ENCODE measurements around the gene TYW1. TPM values are rescaled to one million over a fixed set of nuclear protein-coding genes. Genes with fewer than 3 reads are reported as not detected.
"Not testable (repeated sequence)": the region's sequence is repeated elsewhere in the genome, so short reads cannot be mapped to it uniquely, and the experiment has no call there.

The TYW1 gene
- total and polyA plus RNA-seq, 9 donors = 13.2 to 16.3 (median 14.6) TPM

GRCh38 chr7:66958538-66959350 is 37.9 kb upstream of the TYW1 start:
- H3K4me3 ChIP-seq (ENCODE audit: low read length) = no peak overlapping the region
- no peak for DNase-seq
- H3K27me3 ChIP-seq (ENCODE audit: control insufficient read depth, insufficient read depth, low read length) = no peaks in the 10 kb centered on the region
- H3K4me1 ChIP-seq (ENCODE audit: control insufficient read depth, insufficient read depth, low read length) = peaks cover 3% of the 10 kb centered on the region
- WGBS (ENCODE audit: insufficient coverage) = 83% methylated on average over 13 of the region's 17 CpGs
- no peaks in the 10 kb centered on the region for H3K9me3 ChIP-seq (replicated peaks; ENCODE audit: control insufficient read depth, low read depth, low read length)
- no peak overlapping the region for H3K27ac ChIP-seq (ENCODE audit: low read length)
- peaks cover 51% of the 10 kb centered on the region for H3K36me3 ChIP-seq (ENCODE audit: control insufficient read depth, insufficient read depth, low read length)

GRCh38 chr7:66960192-66960591 is 36.4 kb upstream of the TYW1 start:
- Histone ChIP-seq H3K36me3 (ENCODE audit: control insufficient read depth, insufficient read depth, low read length) (peaks cover 41% of the 10 kb centered on the region), H3K27ac (ENCODE audit: low read length) (no peak overlapping the region), H3K27me3 (ENCODE audit: control insufficient read depth, insufficient read depth, low read length) (no peaks in the 10 kb centered on the region), H3K4me1 (ENCODE audit: control insufficient read depth, insufficient read depth, low read length) (peaks cover 3% of the 10 kb centered on the region), H3K9me3 (replicated peaks; ENCODE audit: control insufficient read depth, low read depth, low read length) (no peaks in the 10 kb centered on the region), H3K4me3 (ENCODE audit: low read length) (no peak overlapping the region)
- 97% methylated on average over 4 of the region's 4 CpGs for WGBS (ENCODE audit: insufficient coverage)
- DNase-seq = no peak

GRCh38 chr7:66961096-66961495 is 35.5 kb upstream of the TYW1 start:
- H3K36me3 ChIP-seq (ENCODE audit: control insufficient read depth, insufficient read depth, low read length) = peaks cover 34% of the 10 kb centered on the region
- DNase-seq = no peak
- 96% methylated on average over 5 of the region's 5 CpGs for WGBS (ENCODE audit: insufficient coverage)

GRCh38 chr7:66964411-66964810 is 32.2 kb upstream of the TYW1 start:
- DNase-seq = peak; percentile 9
- Histone ChIP-seq H3K27ac (ENCODE audit: low read length) (no peak overlapping the region), H3K4me3 (ENCODE audit: low read length) (no peak overlapping the region), H3K9me3 (replicated peaks; ENCODE audit: control insufficient read depth, low read depth, low read length) (no peaks in the 10 kb centered on the region), H3K36me3 (ENCODE audit: control insufficient read depth, insufficient read depth, low read length) (peaks cover 11% of the 10 kb centered on the region), H3K27me3 (ENCODE audit: control insufficient read depth, insufficient read depth, low read length) (no peaks in the 10 kb centered on the region), H3K4me1 (ENCODE audit: control insufficient read depth, insufficient read depth, low read length) (no peaks in the 10 kb centered on the region)
- WGBS (ENCODE audit: insufficient coverage) = 0% methylated on average over 1 of the region's 4 CpGs

More at GRCh38 chr7:66961096-66961495, 35.5 kb upstream of the TYW1 start:
- no peak overlapping the region for H3K4me3 ChIP-seq (ENCODE audit: low read length)
- no peaks in the 10 kb centered on the region for H3K9me3 ChIP-seq (replicated peaks; ENCODE audit: control insufficient read depth, low read depth, low read length)
- no peak overlapping the region for H3K27ac ChIP-seq (ENCODE audit: low read length)
- no peaks in the 10 kb centered on the region for H3K27me3 ChIP-seq (ENCODE audit: control insufficient read depth, insufficient read depth, low read length)
- H3K4me1 ChIP-seq (ENCODE audit: control insufficient read depth, insufficient read depth, low read length) = peaks cover 3% of the 10 kb centered on the region

GRCh38 chr7:66967029-66967428 is 29.6 kb upstream of the TYW1 start:
- H3K36me3 ChIP-seq (ENCODE audit: control insufficient read depth, insufficient read depth, low read length) = no peaks in the 10 kb centered on the region
- H3K4me3 ChIP-seq (ENCODE audit: low read length) = no peak overlapping the region
- no peaks in the 10 kb centered on the region for H3K9me3 ChIP-seq (replicated peaks; ENCODE audit: control insufficient read depth, low read depth, low read length)
- WGBS (ENCODE audit: insufficient coverage) = 79% methylated on average over 3 of the region's 6 CpGs
- no peaks in the 10 kb centered on the region for H3K27me3 ChIP-seq (ENCODE audit: control insufficient read depth, insufficient read depth, low read length)
- no peak overlapping the region for H3K27ac ChIP-seq (ENCODE audit: low read length)
- no peak for DNase-seq
- H3K4me1 ChIP-seq (ENCODE audit: control insufficient read depth, insufficient read depth, low read length) = no peaks in the 10 kb centered on the region

GRCh38 chr7:66969001-66969400 is 27.6 kb upstream of the TYW1 start:
- not testable (repeated sequence) for H3K27me3 ChIP-seq (ENCODE audit: control insufficient read depth, insufficient read depth, low read length); H3K4me1 ChIP-seq (ENCODE audit: control insufficient read depth, insufficient read depth, low read length); H3K4me3 ChIP-seq (ENCODE audit: low read length); H3K27ac ChIP-seq (ENCODE audit: low read length); DNase-seq; H3K9me3 ChIP-seq (replicated peaks; ENCODE audit: control insufficient read depth, low read depth, low read length); H3K36me3 ChIP-seq (ENCODE audit: control insufficient read depth, insufficient read depth, low read length)
- 100% methylated on average over 4 of the region's 5 CpGs for WGBS (ENCODE audit: insufficient coverage)

GRCh38 chr7:66970310-66970709 is 26.3 kb upstream of the TYW1 start:
- no peak for DNase-seq
- 86% methylated on average over 1 of the region's 5 CpGs for WGBS (ENCODE audit: insufficient coverage)
- Histone ChIP-seq H3K4me1 (ENCODE audit: control insufficient read depth, insufficient read depth, low read length) (no peaks in the 10 kb centered on the region), H3K27me3 (ENCODE audit: control insufficient read depth, insufficient read depth, low read length) (no peaks in the 10 kb centered on the region), H3K36me3 (ENCODE audit: control insufficient read depth, insufficient read depth, low read length) (no peaks in the 10 kb centered on the region), H3K4me3 (ENCODE audit: low read length) (no peak overlapping the region), H3K27ac (ENCODE audit: low read length) (no peak overlapping the region), H3K9me3 (replicated peaks; ENCODE audit: control insufficient read depth, low read depth, low read length) (no peaks in the 10 kb centered on the region)

- H3K27ac ChIP-seq (ENCODE audit: low read length) = no peak overlapping the region
- no peaks in the 10 kb centered on the region for H3K27me3 ChIP-seq (ENCODE audit: control insufficient read depth, insufficient read depth, low read length)
- 91% methylated on average over 15 of the region's 15 CpGs for WGBS (ENCODE audit: insufficient coverage)
- no peak for DNase-seq
- H3K4me3 ChIP-seq (ENCODE audit: low read length) = no peak overlapping the region
- no peaks in the 10 kb centered on the region for H3K36me3 ChIP-seq (ENCODE audit: control insufficient read depth, insufficient read depth, low read length)
- H3K4me1 ChIP-seq (ENCODE audit: control insufficient read depth, insufficient read depth, low read length) = no peaks in the 10 kb centered on the region
- peaks cover 1% of the 10 kb centered on the region for H3K9me3 ChIP-seq (replicated peaks; ENCODE audit: control insufficient read depth, low read depth, low read length)
These were observed 21.5 kb upstream of the TYW1 start for GRCh38 chr7:66974986-66975590.

- not testable (repeated sequence) for H3K36me3 ChIP-seq (ENCODE audit: control insufficient read depth, insufficient read depth, low read length); H3K27me3 ChIP-seq (ENCODE audit: control insufficient read depth, insufficient read depth, low read length); DNase-seq; H3K4me1 ChIP-seq (ENCODE audit: control insufficient read depth, insufficient read depth, low read length); H3K9me3 ChIP-seq (replicated peaks; ENCODE audit: control insufficient read depth, low read depth, low read length); H3K27ac ChIP-seq (ENCODE audit: low read length); H3K4me3 ChIP-seq (ENCODE audit: low read length)
- no CpG with 5 or more reads among the region's 5 CpGs for WGBS (ENCODE audit: insufficient coverage)
These were observed 18.3 kb upstream of the TYW1 start for GRCh38 chr7:66978312-66978711.

- not testable (repeated sequence) for DNase-seq; H3K36me3 ChIP-seq (ENCODE audit: control insufficient read depth, insufficient read depth, low read length); H3K4me3 ChIP-seq (ENCODE audit: low read length); H3K27me3 ChIP-seq (ENCODE audit: control insufficient read depth, insufficient read depth, low read length); H3K4me1 ChIP-seq (ENCODE audit: control insufficient read depth, insufficient read depth, low read length); H3K9me3 ChIP-seq (replicated peaks; ENCODE audit: control insufficient read depth, low read depth, low read length); H3K27ac ChIP-seq (ENCODE audit: low read length)
- 83% methylated on average over 1 of the region's 2 CpGs for WGBS (ENCODE audit: insufficient coverage)
These were observed 17.6 kb upstream of the TYW1 start for GRCh38 chr7:66979013-66979412.

Data from muscle of leg (tissue), 11 donors.